Mesendoderm (in vitro differentiated cells): ENCODE measurements around the gene OR3A2.

Source experiments
- DNase-seq: peaks from one replicate; pipeline ENCODE4 v3.0.0; 2013
- H2AK5ac ChIP-seq: 2 replicates; pipeline ENCODE4 v1.6.1; 2013; ENCODE audit warnings: low read length, inconsistent platforms
- H2BK120ac ChIP-seq: 2 replicates; pipeline ENCODE4 v1.6.1; 2013; ENCODE audit warnings: low read depth, mild to moderate bottlenecking, low read length, moderate library complexity, mixed read lengths
- H2BK15ac ChIP-seq: replicated peaks from 2 replicates; pipeline ENCODE4 v1.6.1; 2013; ENCODE audit warnings: low read depth, mild to moderate bottlenecking, moderate library complexity
- H2BK5ac ChIP-seq: 2 replicates; pipeline ENCODE4 v1.6.1; 2013; ENCODE audit warnings: low read length, inconsistent platforms
- H3K18ac ChIP-seq: 2 replicates; pipeline ENCODE4 v1.6.1; 2013; ENCODE audit warnings: mild to moderate bottlenecking, low read length, mixed read lengths
- H3K23ac ChIP-seq: one replicate; pipeline ENCODE4 v1.6.1; 2013; ENCODE audit warnings: low read length
- H3K27ac ChIP-seq: 2 replicates; pipeline ENCODE4 v1.5.1; 2013; ENCODE audit warnings: low read depth, mild to moderate bottlenecking, inconsistent platforms, low read length, moderate library complexity
- H3K27me3 ChIP-seq: 2 replicates; pipeline ENCODE4 v1.6.1; 2013; ENCODE audit warnings: low read length, control low read depth, mild to moderate bottlenecking, inconsistent platforms; ENCODE audit not compliant: insufficient read depth, poor library complexity
- H3K36me3 ChIP-seq: 2 replicates; pipeline ENCODE4 v1.6.1; 2013; ENCODE audit warnings: low read length, inconsistent platforms; ENCODE audit not compliant: control insufficient read depth, insufficient read depth
- H3K4ac ChIP-seq: one replicate; pipeline ENCODE4 v1.6.1; 2013; ENCODE audit warnings: low read depth, mild to moderate bottlenecking, low read length, moderate library complexity
- H3K4me1 ChIP-seq: 2 replicates; pipeline ENCODE4 v1.6.1; 2013; ENCODE audit warnings: low read depth, low read length, inconsistent platforms; ENCODE audit not compliant: control insufficient read depth
- H3K4me2 ChIP-seq: 2 replicates; pipeline ENCODE4 v1.6.1; 2013; ENCODE audit warnings: low read length
- H3K4me3 ChIP-seq: 2 replicates; pipeline ENCODE4 v1.5.1; 2013; ENCODE audit warnings: mild to moderate bottlenecking, low read length
- H3K56ac ChIP-seq: one replicate; pipeline ENCODE4 v1.6.1; 2013; ENCODE audit warnings: low read length
- H3K79me1 ChIP-seq: 2 replicates; pipeline ENCODE4 v1.6.1; 2013; ENCODE audit warnings: low read length, inconsistent platforms
- H3K79me2 ChIP-seq: 2 replicates; pipeline ENCODE4 v1.6.1; 2013; ENCODE audit warnings: mild to moderate bottlenecking, low read length; ENCODE audit not compliant: control insufficient read depth, insufficient read depth
- H3K9ac ChIP-seq: 2 replicates; pipeline ENCODE4 v1.6.1; 2013; ENCODE audit warnings: low read length, inconsistent platforms
- H4K5ac ChIP-seq: one replicate; pipeline ENCODE4 v1.6.1; 2013; ENCODE audit warnings: low read length
- H4K8ac ChIP-seq: one replicate; pipeline ENCODE4 v1.6.1; 2013; ENCODE audit warnings: low read depth, mild to moderate bottlenecking, control low read depth, low read length, moderate library complexity
- whole genome bisulfite sequencing: extraction: QIAGEN DNeasy Blood & Tissue Kit; methylation state at CpG from one replicate; pipeline ENCODE4 v1.1.7; 2013; ENCODE audit warnings: low lambda C conversion rate, missing lambda C conversion rate; ENCODE audit not compliant: insufficient coverage; ENCODE audit errors: extremely low coverage; 5-methylcytosine and 5-hydroxymethylcytosine counted together

OR3A2 gene

GRCh38 chr17:3335876-3336275 lies 50.2 kb downstream of the OR3A2 start:
- H3K79me2 ChIP-seq: no peaks in the 10 kb centered on the region
- no peak overlapping the region for H2BK120ac ChIP-seq
- no peak overlapping the region for H2BK5ac ChIP-seq
- H3K56ac ChIP-seq: no peak overlapping the region
- H3K4me3 ChIP-seq: no peak overlapping the region
- no peaks in the 10 kb centered on the region for H3K36me3 ChIP-seq
- no peak overlapping the region for H3K9ac ChIP-seq
- no peak overlapping the region for H3K18ac ChIP-seq
- no peak overlapping the region for H2BK15ac ChIP-seq
- no peak overlapping the region for H3K4me2 ChIP-seq
- no CpG with 5 or more reads among the region's 4 CpGs for WGBS
- no peaks in the 10 kb centered on the region for H3K79me1 ChIP-seq
- no peak overlapping the region for H3K23ac ChIP-seq
- peak; percentile 3 for DNase-seq
- no peak overlapping the region for H3K27ac ChIP-seq
- H3K27me3 ChIP-seq: no peaks in the 10 kb centered on the region
- no peak overlapping the region for H4K5ac ChIP-seq
- no peak overlapping the region for H2AK5ac ChIP-seq
- no peaks in the 10 kb centered on the region for H3K4me1 ChIP-seq
- H3K4ac ChIP-seq: no peak overlapping the region
- H4K8ac ChIP-seq: no peak overlapping the region

- Histone ChIP-seq H3K4me3 (no peak overlapping the region), H3K18ac (no peak overlapping the region), H3K4me2 (no peak overlapping the region), H3K79me1 (no peaks in the 10 kb centered on the region), H3K23ac (no peak overlapping the region), H3K9ac (no peak overlapping the region), H3K27ac (no peak overlapping the region), H3K56ac (no peak overlapping the region), H3K4me1 (no peaks in the 10 kb centered on the region), H2BK120ac (no peak overlapping the region), H3K79me2 (no peaks in the 10 kb centered on the region), H3K4ac (no peak overlapping the region), H2BK5ac (no peak overlapping the region), H4K8ac (no peak overlapping the region), H3K27me3 (no peaks in the 10 kb centered on the region), H4K5ac (no peak overlapping the region), H3K36me3 (no peaks in the 10 kb centered on the region), H2BK15ac (no peak overlapping the region), H2AK5ac (no peak overlapping the region)
- peak; percentile 1 for DNase-seq
- no CpG with 5 or more reads among the region's 5 CpGs for WGBS
Measured at GRCh38 chr17:3318336-3318735, 67.8 kb downstream of the OR3A2 start.

- no peak overlapping the region for H3K4ac ChIP-seq
- no peaks in the 10 kb centered on the region for H3K36me3 ChIP-seq
- WGBS: no CpG with 5 or more reads among the region's 3 CpGs
- no peak overlapping the region for H4K5ac ChIP-seq
- H3K79me1 ChIP-seq: no peaks in the 10 kb centered on the region
- no peak overlapping the region for H3K23ac ChIP-seq
- no peak overlapping the region for H2AK5ac ChIP-seq
- H2BK5ac ChIP-seq: no peak overlapping the region
- H3K27me3 ChIP-seq: no peaks in the 10 kb centered on the region
- H3K27ac ChIP-seq: no peak overlapping the region
- H2BK15ac ChIP-seq: no peak overlapping the region
- H2BK120ac ChIP-seq: no peak overlapping the region
- H3K18ac ChIP-seq: no peak overlapping the region
- no peak overlapping the region for H3K4me3 ChIP-seq
- no peaks in the 10 kb centered on the region for H3K79me2 ChIP-seq
- DNase-seq: no peak
- H3K56ac ChIP-seq: no peak overlapping the region
- H3K9ac ChIP-seq: no peak overlapping the region
- H3K4me2 ChIP-seq: no peak overlapping the region
- H4K8ac ChIP-seq: no peak overlapping the region
- no peaks in the 10 kb centered on the region for H3K4me1 ChIP-seq
Measured at GRCh38 chr17:3316836-3317235, 69.3 kb downstream of the OR3A2 start.

- Histone ChIP-seq H3K79me1 (no peaks in the 10 kb centered on the region), H3K56ac (no peak overlapping the region), H3K36me3 (no peaks in the 10 kb centered on the region), H2AK5ac (no peak overlapping the region), H2BK120ac (no peak overlapping the region), H4K5ac (no peak overlapping the region), H3K4ac (no peak overlapping the region), H4K8ac (no peak overlapping the region), H3K79me2 (no peaks in the 10 kb centered on the region), H3K4me3 (no peak overlapping the region), H3K4me1 (no peaks in the 10 kb centered on the region), H2BK15ac (no peak overlapping the region), H3K18ac (no peak overlapping the region), H3K27me3 (no peaks in the 10 kb centered on the region), H3K27ac (no peak overlapping the region), H3K4me2 (no peak overlapping the region), H3K9ac (no peak overlapping the region), H3K23ac (no peak overlapping the region), H2BK5ac (no peak overlapping the region)
- WGBS: no CpG with 5 or more reads among the region's 4 CpGs
- DNase-seq: no peak
Measured at GRCh38 chr17:3308603-3309002, 77.5 kb downstream of the OR3A2 start.

GRCh38 chr17:3298260-3298659 lies 87.8 kb downstream of the OR3A2 start, which contains the start of gene OR3A1:
TSS of gene OR3A1 (minus strand) at chr17:3298360. CDS start at chr17:3292582, 5,778 bp downstream.
- Histone ChIP-seq H3K23ac (no peak within 1 kb of the TSS), H3K36me3 (no peaks in the 10 kb centered on the region), H3K4ac (no peak within 1 kb of the TSS), H3K27ac (no peak within 1 kb of the TSS), H2BK120ac (no peak within 1 kb of the TSS), H3K9ac (no peak within 1 kb of the TSS), H3K56ac (no peak within 1 kb of the TSS), H3K79me1 (no peaks in the 10 kb centered on the region), H3K4me1 (no peaks in the 10 kb centered on the region), H2BK5ac (no peak within 1 kb of the TSS), H4K5ac (no peak within 1 kb of the TSS), H3K4me2 (no peak within 1 kb of the TSS), H3K79me2 (no peaks in the 10 kb centered on the region), H2AK5ac (no peak within 1 kb of the TSS), H2BK15ac (no peak within 1 kb of the TSS), H3K27me3 (no peaks in the 10 kb centered on the region), H3K18ac (no peak within 1 kb of the TSS), H4K8ac (no peak within 1 kb of the TSS), H3K4me3 (no peak within 1 kb of the TSS)
- WGBS: no CpG with 5 or more reads among the region's 6 CpGs
- no peak for DNase-seq

GRCh38 chr17:3295632-3296031 lies 90.5 kb downstream of the OR3A2 start:
- Histone ChIP-seq H3K23ac (no peak overlapping the region), H3K56ac (no peak overlapping the region), H3K4ac (no peak overlapping the region), H3K4me1 (no peaks in the 10 kb centered on the region), H2AK5ac (no peak overlapping the region), H3K36me3 (no peaks in the 10 kb centered on the region), H3K27ac (no peak overlapping the region), H3K79me2 (no peaks in the 10 kb centered on the region), H3K18ac (no peak overlapping the region), H2BK5ac (no peak overlapping the region), H3K27me3 (no peaks in the 10 kb centered on the region), H2BK15ac (no peak overlapping the region), H3K79me1 (no peaks in the 10 kb centered on the region), H4K5ac (no peak overlapping the region), H3K9ac (no peak overlapping the region), H3K4me2 (no peak overlapping the region), H4K8ac (no peak overlapping the region), H2BK120ac (no peak overlapping the region), H3K4me3 (no peak overlapping the region)
- WGBS: no CpG with 5 or more reads among the region's 4 CpGs
- no peak for DNase-seq
